ENCODE measurements around the gene OTOA.

OTOA gene

GRCh38 chr16:21664801-21665492, 1.2 kb downstream of the OTOA start:
- Histone ChIP-seq H3K4me3 (ENCODE audit: low read depth, low read length, poor library complexity, severe bottlenecking) (no peak overlapping the region), H3K4me2 (ENCODE audit: low read length) (no peak overlapping the region), H3K9me2 (ENCODE audit: low read depth, low read length) (no peaks in the 10 kb centered on the region), H3K36me3 (ENCODE audit: insufficient read depth, low read length) (no peaks in the 10 kb centered on the region), H3K4me1 (ENCODE audit: insufficient read depth, low read length, severe bottlenecking) (peaks cover 13% of the 10 kb centered on the region), H3K79me2 (ENCODE audit: insufficient read depth, low read length) (no peaks in the 10 kb centered on the region), H3K27me3 (ENCODE audit: insufficient read depth, low read length) (no peaks in the 10 kb centered on the region), H3K9me3 (ENCODE audit: low read length) (no peaks in the 10 kb centered on the region), H3K9ac (ENCODE audit: low read length) (no peak overlapping the region), H4K20me1 (ENCODE audit: insufficient read depth, low read length) (no peaks in the 10 kb centered on the region), H3K27ac (ENCODE audit: low read depth, low read length, poor library complexity, severe bottlenecking) (no peak overlapping the region), H3F3A (ENCODE audit: insufficient read depth, low read length) (no peaks in the 10 kb centered on the region), H2AFZ (ENCODE audit: low read length) (no peak overlapping the region)
- no peak for TF ChIP-seq CTCF (IDR thresholded peaks at IDR 0.05; ENCODE audit: low read length)
- no peak for TF ChIP-seq EZH2 (IDR thresholded peaks at IDR 0.05; ENCODE audit: borderline replicate concordance, low read length)

GRCh38 chr16:21666772-21667171, 3.0 kb downstream of the OTOA start:
- no peak overlapping the region for H3K4me2 ChIP-seq (ENCODE audit: low read length)

GRCh38 chr16:21667575-21667974, 3.8 kb downstream of the OTOA start:
- no peaks in the 10 kb centered on the region for H3K9me2 ChIP-seq (ENCODE audit: low read depth, low read length)
- H3K27me3 ChIP-seq (ENCODE audit: insufficient read depth, low read length): no peaks in the 10 kb centered on the region
- H3K4me2 ChIP-seq (ENCODE audit: low read length): no peak overlapping the region
- no peak overlapping the region for H3K9ac ChIP-seq (ENCODE audit: low read length)
- no peak overlapping the region for H3K27ac ChIP-seq (ENCODE audit: low read depth, low read length, poor library complexity, severe bottlenecking)
- peaks cover 8% of the 10 kb centered on the region for H3K4me1 ChIP-seq (ENCODE audit: insufficient read depth, low read length, severe bottlenecking)
- TF ChIP-seq EZH2 (IDR thresholded peaks at IDR 0.05; ENCODE audit: borderline replicate concordance, low read length): no peak
- no peak for TF ChIP-seq CTCF (IDR thresholded peaks at IDR 0.05; ENCODE audit: low read length)
- H4K20me1 ChIP-seq (ENCODE audit: insufficient read depth, low read length): no peaks in the 10 kb centered on the region
- H3K4me3 ChIP-seq (ENCODE audit: low read depth, low read length, poor library complexity, severe bottlenecking): no peak overlapping the region
- no peaks in the 10 kb centered on the region for H3K79me2 ChIP-seq (ENCODE audit: insufficient read depth, low read length)
- no peak overlapping the region for H2AFZ ChIP-seq (ENCODE audit: low read length)
- H3K36me3 ChIP-seq (ENCODE audit: insufficient read depth, low read length): no peaks in the 10 kb centered on the region
- H3F3A ChIP-seq (ENCODE audit: insufficient read depth, low read length): no peaks in the 10 kb centered on the region
- no peaks in the 10 kb centered on the region for H3K9me3 ChIP-seq (ENCODE audit: low read length)

More at GRCh38 chr16:21666772-21667171, 3.0 kb downstream of the OTOA start:
- Histone ChIP-seq H3K4me3 (ENCODE audit: low read depth, low read length, poor library complexity, severe bottlenecking) (no peak overlapping the region), H3K4me1 (ENCODE audit: insufficient read depth, low read length, severe bottlenecking) (peaks cover 8% of the 10 kb centered on the region), H3F3A (ENCODE audit: insufficient read depth, low read length) (no peaks in the 10 kb centered on the region), H3K9me2 (ENCODE audit: low read depth, low read length) (no peaks in the 10 kb centered on the region), H3K36me3 (ENCODE audit: insufficient read depth, low read length) (no peaks in the 10 kb centered on the region), H3K9ac (ENCODE audit: low read length) (no peak overlapping the region), H4K20me1 (ENCODE audit: insufficient read depth, low read length) (no peaks in the 10 kb centered on the region), H3K9me3 (ENCODE audit: low read length) (no peaks in the 10 kb centered on the region), H3K27ac (ENCODE audit: low read depth, low read length, poor library complexity, severe bottlenecking) (no peak overlapping the region), H3K27me3 (ENCODE audit: insufficient read depth, low read length) (no peaks in the 10 kb centered on the region), H3K79me2 (ENCODE audit: insufficient read depth, low read length) (no peaks in the 10 kb centered on the region), H2AFZ (ENCODE audit: low read length) (no peak overlapping the region)
- TF ChIP-seq CTCF (IDR thresholded peaks at IDR 0.05; ENCODE audit: low read length): no peak
- no peak for TF ChIP-seq EZH2 (IDR thresholded peaks at IDR 0.05; ENCODE audit: borderline replicate concordance, low read length)

All from OCI-LY1 (cell line).